Karpas-422 (cell line): ENCODE measurements around the gene CTIF. TPM values are rescaled to one million over a fixed set of nuclear protein-coding genes. Genes with fewer than 3 reads are reported as not detected.

Source experiments
- DNase-seq: peaks from one replicate; pipeline ENCODE4 v3.0.0-alpha.2; 2015
- H2AFZ ChIP-seq: fragments of 200-600 bp; sonication (generic); 2 replicates; pipeline ENCODE4 v1.6.1; 2014; ENCODE audit warnings: antibody characterized with exemption, low read length, mixed read lengths
- H3K27ac ChIP-seq: fragments of 200-600 bp; sonication (generic); 2 replicates; pipeline ENCODE4 v1.5.1; 2014; ENCODE audit warnings: mild to moderate bottlenecking, low read length, moderate library complexity
- H3K27me3 ChIP-seq: fragments of 200-600 bp; sonication (generic); 2 replicates; pipeline ENCODE4 v1.6.1; 2014; ENCODE audit warnings: low read length, mixed read lengths
- H3K36me3 ChIP-seq: fragments of 200-600 bp; sonication (generic); 2 replicates; pipeline ENCODE4 v1.6.1; 2014; ENCODE audit warnings: low read length, mixed read lengths; ENCODE audit not compliant: insufficient read depth
- H3K4me1 ChIP-seq: fragments of 200-600 bp; sonication (generic); 2 replicates; pipeline ENCODE4 v1.6.1; 2014; ENCODE audit warnings: mild to moderate bottlenecking, low read length, mixed read lengths
- H3K4me2 ChIP-seq: fragments of 200-600 bp; sonication (generic); 2 replicates; pipeline ENCODE4 v1.6.1; 2014; ENCODE audit warnings: low read length, low read depth, mild to moderate bottlenecking; ENCODE audit not compliant: poor library complexity, severe bottlenecking
- H3K4me3 ChIP-seq: fragments of 200-600 bp; sonication (generic); 2 replicates; pipeline ENCODE4 v1.5.1; 2014; ENCODE audit warnings: mild to moderate bottlenecking, antibody characterized with exemption, low read length, mixed read lengths
- H3K79me2 ChIP-seq: fragments of 200-600 bp; sonication (generic); 2 replicates; pipeline ENCODE4 v1.6.1; 2014; ENCODE audit warnings: mild to moderate bottlenecking, low read length, mixed read lengths
- H3K9ac ChIP-seq: fragments of 200-600 bp; sonication (generic); 2 replicates; pipeline ENCODE4 v1.6.0; 2014; ENCODE audit warnings: low read length
- H3K9me2 ChIP-seq: fragments of 200-600 bp; sonication (generic), shearing (Covaris generic); replicated peaks from 2 replicates; pipeline ENCODE4 v1.6.0; 2014; ENCODE audit warnings: mild to moderate bottlenecking, low read length, moderate library complexity; ENCODE audit not compliant: insufficient read depth
- H3K9me3 ChIP-seq: fragments of 300-700, 200-600 bp; sonication (generic); 2 replicates; pipeline ENCODE4 v1.6.1; 2014; ENCODE audit warnings: low read length, mixed read lengths
- H4K20me1 ChIP-seq: fragments of 200-600 bp; sonication (generic); 2 replicates; pipeline ENCODE4 v1.6.1; 2014; ENCODE audit warnings: mild to moderate bottlenecking, antibody characterized with exemption, low read length, low read depth; ENCODE audit not compliant: insufficient read depth
- total RNA-seq: library from RNA; depleted of rRNA; stranded (reverse); fragments of >200 nt; shearing (Covaris generic); gene quantifications from 2 replicates; pipeline ENCODE4 v1.2.3, GENCODE V29; 2014; ENCODE audit warnings: low replicate concordance

CTIF gene
- total RNA-seq, 1 experiment from 2014 or later = 0.60 TPM

GRCh38 chr18:48756511-48757226, 217.8 kb downstream of the CTIF start:
- H3K4me3 ChIP-seq = no peak overlapping the region
- H3K79me2 ChIP-seq = no peaks in the 10 kb centered on the region
- no peaks in the 10 kb centered on the region for H3K9me3 ChIP-seq
- no peak overlapping the region for H3K27ac ChIP-seq
- no peaks in the 10 kb centered on the region for H3K9me2 ChIP-seq
- no peaks in the 10 kb centered on the region for H3K27me3 ChIP-seq
- no peaks in the 10 kb centered on the region for H3K36me3 ChIP-seq
- no peak for DNase-seq
- no peak overlapping the region for H3K9ac ChIP-seq
- no peaks in the 10 kb centered on the region for H3K4me1 ChIP-seq
- H3K4me2 ChIP-seq = no peak overlapping the region
- no peak overlapping the region for H2AFZ ChIP-seq
- H4K20me1 ChIP-seq = no peaks in the 10 kb centered on the region; the same call in 1 of the 2 replicates

DNA sequence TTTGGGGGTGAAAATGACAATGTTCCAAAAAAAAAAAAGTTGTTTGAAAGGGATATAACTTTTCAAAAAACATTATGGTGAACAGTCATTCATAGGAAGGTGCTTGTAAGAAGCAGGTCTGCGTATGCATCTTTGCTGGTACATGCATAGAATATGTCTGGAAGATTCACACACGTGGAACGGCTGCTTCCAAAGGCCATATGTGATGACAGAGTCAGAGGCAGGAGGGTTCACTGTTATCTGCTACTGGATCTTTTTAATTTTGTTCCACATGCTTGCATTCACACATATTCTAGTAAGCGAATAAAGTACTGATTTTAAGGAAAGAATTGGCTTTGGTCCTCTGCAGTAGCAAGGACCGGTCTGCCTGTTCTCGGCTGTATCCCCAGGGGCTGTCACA, 218.5 kb downstream of the CTIF start:
- no peak overlapping the region for H3K9ac ChIP-seq
- no peaks in the 10 kb centered on the region for H3K79me2 ChIP-seq
- H3K4me1 ChIP-seq = no peaks in the 10 kb centered on the region
- no peaks in the 10 kb centered on the region for H3K9me2 ChIP-seq
- H3K4me3 ChIP-seq = no peak overlapping the region
- no peak for DNase-seq
- no peaks in the 10 kb centered on the region for H3K9me3 ChIP-seq
- H3K4me2 ChIP-seq = no peak overlapping the region
- no peak overlapping the region for H2AFZ ChIP-seq
- H3K27me3 ChIP-seq = no peaks in the 10 kb centered on the region
- no peaks in the 10 kb centered on the region; the same call in 1 of the 2 replicates for H4K20me1 ChIP-seq
- no peaks in the 10 kb centered on the region for H3K36me3 ChIP-seq
- no peak overlapping the region for H3K27ac ChIP-seq

DNA sequence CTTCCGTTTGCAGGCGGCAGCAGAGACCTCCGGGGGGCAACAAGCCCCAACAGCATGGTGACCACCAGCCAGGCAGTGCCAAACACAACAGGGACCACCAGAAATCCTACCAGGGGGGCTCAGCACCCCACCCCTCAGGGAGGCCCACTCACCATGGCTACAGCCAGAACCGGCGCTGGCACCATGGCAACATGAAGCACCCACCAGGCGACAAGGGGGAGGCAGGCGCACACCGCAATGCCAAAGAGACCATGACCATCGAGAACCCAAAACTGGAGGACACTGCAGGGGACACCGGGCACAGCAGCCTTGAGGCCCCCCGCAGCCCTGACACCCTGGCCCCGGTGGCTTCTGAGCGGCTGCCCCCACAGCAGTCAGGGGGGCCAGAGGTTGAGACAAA, 219.1 kb downstream of the CTIF start:
- H3K4me3 ChIP-seq = no peak overlapping the region
- H2AFZ ChIP-seq = no peak overlapping the region
- no peaks in the 10 kb centered on the region for H3K9me2 ChIP-seq
- no peaks in the 10 kb centered on the region for H3K4me1 ChIP-seq
- no peaks in the 10 kb centered on the region for H3K36me3 ChIP-seq
- no peak overlapping the region for H3K27ac ChIP-seq
- DNase-seq = no peak
- H3K9me3 ChIP-seq = no peaks in the 10 kb centered on the region
- no peak overlapping the region for H3K4me2 ChIP-seq
- no peaks in the 10 kb centered on the region; the same call in 1 of the 2 replicates for H4K20me1 ChIP-seq
- no peaks in the 10 kb centered on the region for H3K27me3 ChIP-seq
- H3K79me2 ChIP-seq = no peaks in the 10 kb centered on the region
- H3K9ac ChIP-seq = no peak overlapping the region

DNA sequence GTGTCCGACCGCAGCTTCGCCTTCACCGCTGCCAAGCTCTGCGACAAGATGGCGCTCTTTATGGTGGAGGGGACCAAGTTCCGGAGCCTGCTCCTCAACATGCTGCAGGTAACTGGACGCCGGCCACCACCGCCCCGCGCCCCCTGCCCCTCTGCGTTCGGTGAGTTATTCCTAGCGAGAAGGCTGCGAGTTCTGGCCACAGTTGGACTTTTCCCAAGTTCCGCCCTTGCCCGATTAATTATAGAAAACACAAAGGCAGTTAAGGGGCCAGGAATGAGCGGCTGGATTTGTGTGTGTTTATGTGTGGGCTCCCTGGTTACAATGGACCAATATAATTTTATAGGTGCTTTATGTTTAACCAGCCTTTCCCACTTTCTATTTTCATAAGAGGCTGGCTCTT, 222.8 kb downstream of the CTIF start:
- no peaks in the 10 kb centered on the region for H3K9me2 ChIP-seq
- H3K9ac ChIP-seq = no peak overlapping the region
- H3K79me2 ChIP-seq = no peaks in the 10 kb centered on the region
- DNase-seq = no peak
- no peaks in the 10 kb centered on the region for H3K9me3 ChIP-seq
- H2AFZ ChIP-seq = no peak overlapping the region
- H4K20me1 ChIP-seq = no peaks in the 10 kb centered on the region; the same call in 1 of the 2 replicates
- H3K4me1 ChIP-seq = no peaks in the 10 kb centered on the region
- H3K27ac ChIP-seq = no peak overlapping the region
- no peaks in the 10 kb centered on the region for H3K27me3 ChIP-seq
- H3K4me2 ChIP-seq = no peak overlapping the region
- no peaks in the 10 kb centered on the region for H3K36me3 ChIP-seq
- no peak overlapping the region for H3K4me3 ChIP-seq

- Histone ChIP-seq H3K36me3 (no peaks in the 10 kb centered on the region), H4K20me1 (no peaks in the 10 kb centered on the region; the same call in 1 of the 2 replicates), H3K9ac (no peak overlapping the region), H3K9me3 (no peaks in the 10 kb centered on the region), H3K4me2 (no peak overlapping the region), H3K4me1 (no peaks in the 10 kb centered on the region), H3K79me2 (no peaks in the 10 kb centered on the region), H3K9me2 (no peaks in the 10 kb centered on the region), H3K27ac (no peak overlapping the region), H3K4me3 (no peak overlapping the region), H3K27me3 (no peaks in the 10 kb centered on the region), H2AFZ (no peak overlapping the region)
- DNase-seq = no peak
Measured at GRCh38 chr18:48762022-48762421, 223.2 kb downstream of the CTIF start.

DNA sequence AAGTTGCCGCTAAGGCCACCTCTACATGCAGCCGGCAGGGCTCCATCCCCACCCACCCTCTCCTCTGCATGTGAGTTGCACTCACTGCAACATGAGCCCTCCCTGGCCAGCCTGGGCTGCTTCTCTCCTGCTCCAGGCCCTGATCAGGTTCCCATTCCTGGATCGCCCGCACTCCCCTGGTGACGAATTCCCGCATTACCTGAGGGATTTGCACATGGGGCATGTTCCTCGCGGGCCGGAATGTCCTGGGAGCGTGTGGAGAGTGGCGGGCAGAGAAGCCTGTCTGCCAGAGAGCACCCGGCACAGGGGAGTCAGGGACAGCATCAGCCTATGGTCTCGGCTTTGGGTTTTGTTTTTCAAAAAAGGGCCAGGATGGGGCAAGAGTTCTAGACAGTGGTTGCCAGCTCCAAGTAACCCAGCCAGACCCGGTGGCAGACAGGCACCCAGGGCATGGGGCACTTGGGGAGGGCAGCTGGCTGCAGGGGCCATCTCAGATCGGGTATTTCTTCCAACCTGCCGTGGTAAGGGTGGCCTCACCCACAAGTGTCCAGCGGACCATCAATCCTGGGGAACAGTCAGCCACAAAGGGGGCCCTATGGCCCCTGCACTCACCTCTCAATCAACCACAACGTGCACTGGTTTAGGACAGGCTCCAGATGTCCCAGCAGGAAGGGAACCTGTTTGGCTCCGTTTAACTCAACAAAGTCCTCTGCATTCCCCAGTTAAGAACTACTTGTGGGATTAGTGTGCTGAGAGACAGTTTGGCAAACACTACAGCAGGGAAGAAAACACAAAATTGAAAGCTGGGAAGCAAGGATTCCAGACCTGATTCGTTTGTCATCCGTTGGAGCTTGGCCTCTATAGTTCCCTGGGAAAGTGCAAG, 224.2 kb downstream of the CTIF start:
- no peak overlapping the region for H3K4me3 ChIP-seq
- H3K27me3 ChIP-seq = no peaks in the 10 kb centered on the region
- H3K4me1 ChIP-seq = no peaks in the 10 kb centered on the region
- no peak overlapping the region for H2AFZ ChIP-seq
- H3K9me2 ChIP-seq = no peaks in the 10 kb centered on the region
- H3K4me2 ChIP-seq = no peak overlapping the region
- no peak overlapping the region for H3K27ac ChIP-seq
- H3K36me3 ChIP-seq = no peaks in the 10 kb centered on the region
- H3K9me3 ChIP-seq = no peaks in the 10 kb centered on the region
- DNase-seq = no peak
- no peak overlapping the region for H3K9ac ChIP-seq
- no peaks in the 10 kb centered on the region for H3K79me2 ChIP-seq
- H4K20me1 ChIP-seq = no peaks in the 10 kb centered on the region; the same call in 1 of the 2 replicates

GRCh38 chr18:48763719-48764100, 224.9 kb downstream of the CTIF start:
- H3K27ac ChIP-seq = no peak overlapping the region
- no peaks in the 10 kb centered on the region for H3K27me3 ChIP-seq
- H3K4me2 ChIP-seq = no peak overlapping the region
- H3K4me3 ChIP-seq = no peak overlapping the region
- no peaks in the 10 kb centered on the region for H3K36me3 ChIP-seq
- no peaks in the 10 kb centered on the region for H3K79me2 ChIP-seq
- no peaks in the 10 kb centered on the region for H3K9me3 ChIP-seq
- H3K4me1 ChIP-seq = no peaks in the 10 kb centered on the region
- H3K9ac ChIP-seq = no peak overlapping the region
- H3K9me2 ChIP-seq = no peaks in the 10 kb centered on the region
- no peak for DNase-seq
- no peaks in the 10 kb centered on the region; the same call in 1 of the 2 replicates for H4K20me1 ChIP-seq
- H2AFZ ChIP-seq = no peak overlapping the region

DNA sequence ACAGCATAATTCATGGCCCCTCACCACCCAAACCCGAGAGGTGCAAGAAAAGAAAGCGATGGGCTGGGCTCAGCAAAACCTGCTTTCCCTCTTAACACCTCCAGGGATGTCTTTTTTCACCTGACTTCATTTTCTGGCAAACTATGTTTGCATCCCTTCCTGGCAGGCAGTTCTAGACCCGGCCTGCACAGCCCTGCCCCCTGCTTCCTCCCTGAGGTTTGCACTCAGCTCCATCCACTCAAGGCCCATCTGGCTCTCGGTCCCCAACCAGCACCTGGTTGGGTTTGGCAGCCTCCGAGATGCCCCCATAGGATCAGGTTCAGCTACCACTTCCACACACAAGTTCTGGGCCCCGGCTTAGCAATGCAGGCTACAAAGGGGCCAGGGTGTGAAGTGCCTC, 226.2 kb downstream of the CTIF start:
- H3K79me2 ChIP-seq = no peaks in the 10 kb centered on the region
- H2AFZ ChIP-seq = no peak overlapping the region
- no peaks in the 10 kb centered on the region; the same call in 1 of the 2 replicates for H4K20me1 ChIP-seq
- no peak overlapping the region for H3K9ac ChIP-seq
- H3K27me3 ChIP-seq = no peaks in the 10 kb centered on the region
- H3K36me3 ChIP-seq = no peaks in the 10 kb centered on the region
- H3K4me3 ChIP-seq = no peak overlapping the region
- H3K27ac ChIP-seq = no peak overlapping the region
- DNase-seq = no peak
- no peak overlapping the region for H3K4me2 ChIP-seq
- H3K9me2 ChIP-seq = no peaks in the 10 kb centered on the region
- no peaks in the 10 kb centered on the region for H3K4me1 ChIP-seq
- H3K9me3 ChIP-seq = no peaks in the 10 kb centered on the region
